ENCODE results near the gene AQP6.
"Not testable (repeated sequence)": the region's sequence is repeated elsewhere in the genome, so short reads cannot be mapped to it uniquely, and the experiment has no call there.

AQP6 gene

GRCh38 chr12:49989400-49989799 lies 16.7 kb downstream of the AQP6 start:
- DNase-seq (ENCODE audit: low read depth in 2 of 2), result not testable (repeated sequence)

- no peak for DNase-seq (ENCODE audit: low read depth in 2 of 2)
Observed at GRCh38 chr12:49990273-49990672, 17.5 kb downstream of the AQP6 start.

GRCh38 chr12:49998453-49998852 lies 25.7 kb downstream of the AQP6 start:
- DNase-seq (ENCODE audit: low read depth in 2 of 2), result no peak

- DNase-seq (ENCODE audit: low read depth in 2 of 2), result no peak
Observed at GRCh38 chr12:50003595-50003994, 30.8 kb downstream of the AQP6 start.

- DNase-seq (ENCODE audit: low read depth in 2 of 2), result no peak
Observed at GRCh38 chr12:50004696-50005095, 31.9 kb downstream of the AQP6 start.

- DNase-seq (ENCODE audit: low read depth in 2 of 2), result no peak
Observed at GRCh38 chr12:50005175-50005574, 32.4 kb downstream of the AQP6 start.

GRCh38 chr12:50006280-50006679 lies 33.5 kb downstream of the AQP6 start:
- no peak for DNase-seq (ENCODE audit: low read depth in 2 of 2)

- no peak for DNase-seq (ENCODE audit: low read depth in 2 of 2)
Observed at GRCh38 chr12:50006754-50007442, 34.2 kb downstream of the AQP6 start.

- no peak for DNase-seq (ENCODE audit: low read depth in 2 of 2)
Observed at GRCh38 chr12:50013361-50014147, 40.8 kb downstream of the AQP6 start.

- no peak for DNase-seq (ENCODE audit: low read depth in 2 of 2)
Observed at GRCh38 chr12:50014342-50014741, 41.6 kb downstream of the AQP6 start.

GRCh38 chr12:50016501-50017475 lies 44.0 kb downstream of the AQP6 start:
- peak; percentile 58 to 64 for DNase-seq (ENCODE audit: low read depth in 2 of 2)

GRCh38 chr12:50017641-50018040 lies 44.9 kb downstream of the AQP6 start:
- DNase-seq (ENCODE audit: low read depth in 2 of 2), result no peak

GRCh38 chr12:50018154-50018553 lies 45.4 kb downstream of the AQP6 start:
- no peak for DNase-seq (ENCODE audit: low read depth in 2 of 2)

GRCh38 chr12:50018968-50019367 lies 46.2 kb downstream of the AQP6 start:
- no peak for DNase-seq (ENCODE audit: low read depth in 2 of 2)

GRCh38 chr12:50019524-50019923 lies 46.8 kb downstream of the AQP6 start:
- no peak for DNase-seq (ENCODE audit: low read depth in 2 of 2)

- no peak for DNase-seq (ENCODE audit: low read depth in 2 of 2)
Observed at GRCh38 chr12:50021031-50021430, 48.3 kb downstream of the AQP6 start.

- DNase-seq (ENCODE audit: low read depth in 2 of 2), result no peak
Observed at GRCh38 chr12:50022903-50023302, 50.2 kb downstream of the AQP6 start.

- DNase-seq (ENCODE audit: low read depth in 2 of 2), result no peak
Observed at GRCh38 chr12:50024227-50024626, 51.5 kb downstream of the AQP6 start.

GRCh38 chr12:50024805-50025186 lies 52.0 kb downstream of the AQP6 start:
- DNase-seq (ENCODE audit: low read depth in 2 of 2), result no peak

GRCh38 chr12:50025187-50026059 lies 52.7 kb downstream of the AQP6 start, which contains the start of gene RACGAP1:
RACGAP1 (minus strand) TSS chr12:50025494; CDS start chr12:50016715, 8,779 bp downstream.
- peak; percentile 96 to 97 for DNase-seq (ENCODE audit: low read depth in 2 of 2)

GRCh38 chr12:50026691-50027090 lies 53.9 kb downstream of the AQP6 start:
- no peak for DNase-seq (ENCODE audit: low read depth in 2 of 2)

Data from fibroblast of skin of left biceps (primary cell).